ENCODE results near the gene ZC3H12A.

The ZC3H12A gene

DNA sequence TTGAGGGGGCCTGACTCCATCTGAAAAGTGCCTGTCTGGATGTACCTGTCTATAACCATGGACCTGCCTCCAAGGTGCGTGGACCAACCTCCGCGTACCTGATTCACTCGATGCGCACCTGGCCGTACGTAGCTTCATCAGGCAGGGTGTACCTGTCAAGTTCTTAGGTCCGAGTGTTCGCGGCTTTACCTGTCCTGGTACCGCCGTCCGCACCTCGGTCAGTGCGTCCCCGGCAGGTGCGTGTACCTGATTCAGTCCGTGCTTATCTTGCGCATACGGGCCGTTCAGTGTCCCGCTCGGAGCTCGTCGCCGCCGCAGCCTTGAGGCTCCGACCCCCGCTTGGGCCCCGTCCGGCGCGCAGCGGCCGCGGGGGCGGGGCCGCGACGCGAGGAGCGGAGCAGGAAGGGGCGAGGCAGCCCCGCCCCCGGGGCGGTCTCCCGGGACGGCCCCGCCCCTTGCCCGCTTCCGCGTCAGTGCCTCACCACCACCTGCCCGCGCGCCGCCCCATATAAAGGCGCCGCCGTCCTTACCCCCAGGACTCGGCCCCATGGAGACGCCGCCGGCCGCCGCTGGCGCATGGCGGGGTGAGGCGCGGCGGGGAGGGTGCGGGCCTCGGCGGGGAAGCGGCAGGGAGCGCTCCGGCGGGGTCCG, at the start of gene ZC3H12A:
ZC3H12A (plus strand) TSS at position 535 of the 651 bp plus-strand sequence. CDS start 917 bp downstream, outside the sequence.
- Histone ChIP-seq H3K4me2 (ENCODE audit: low read depth, low read length, poor library complexity, severe bottlenecking) (peak within 1 kb of the TSS; percentile 93), H3K36me3 (ENCODE audit: insufficient read depth, low read length) (no peaks in the 10 kb centered on the region), H2AFZ (ENCODE audit: low read length) (peak within 1 kb of the TSS; percentile 90), H4K20me1 (ENCODE audit: insufficient read depth, low read length, poor library complexity, severe bottlenecking) (peaks cover 36% of the 10 kb centered on the region), H3K4me1 (ENCODE audit: insufficient read depth, low read length, poor library complexity, severe bottlenecking) (peaks cover 70% of the 10 kb centered on the region), H3K79me2 (ENCODE audit: insufficient read depth, low read length) (peaks cover 66% of the 10 kb centered on the region), H3F3A (ENCODE audit: low read depth) (0 out of 2 replicates have a peak, but pooled peaks cover 3% of the 10 kb centered on the region), H3K9me3 (ENCODE audit: insufficient read depth, low read depth, low read length) (no peaks in the 10 kb centered on the region), H3K4me3 (ENCODE audit: low read length, poor library complexity, severe bottlenecking) (peak within 1 kb of the TSS; percentile 98), H3K9me2 (replicated peaks; ENCODE audit: low read depth, low read length) (no peaks in the 10 kb centered on the region), H3K9ac (ENCODE audit: low read depth, low read length, poor library complexity, severe bottlenecking) (peak within 1 kb of the TSS; percentile 90), H3K27me3 (ENCODE audit: insufficient read depth, low read length, poor library complexity, severe bottlenecking) (no peaks in the 10 kb centered on the region)
- TF ChIP-seq, protein P1, sequence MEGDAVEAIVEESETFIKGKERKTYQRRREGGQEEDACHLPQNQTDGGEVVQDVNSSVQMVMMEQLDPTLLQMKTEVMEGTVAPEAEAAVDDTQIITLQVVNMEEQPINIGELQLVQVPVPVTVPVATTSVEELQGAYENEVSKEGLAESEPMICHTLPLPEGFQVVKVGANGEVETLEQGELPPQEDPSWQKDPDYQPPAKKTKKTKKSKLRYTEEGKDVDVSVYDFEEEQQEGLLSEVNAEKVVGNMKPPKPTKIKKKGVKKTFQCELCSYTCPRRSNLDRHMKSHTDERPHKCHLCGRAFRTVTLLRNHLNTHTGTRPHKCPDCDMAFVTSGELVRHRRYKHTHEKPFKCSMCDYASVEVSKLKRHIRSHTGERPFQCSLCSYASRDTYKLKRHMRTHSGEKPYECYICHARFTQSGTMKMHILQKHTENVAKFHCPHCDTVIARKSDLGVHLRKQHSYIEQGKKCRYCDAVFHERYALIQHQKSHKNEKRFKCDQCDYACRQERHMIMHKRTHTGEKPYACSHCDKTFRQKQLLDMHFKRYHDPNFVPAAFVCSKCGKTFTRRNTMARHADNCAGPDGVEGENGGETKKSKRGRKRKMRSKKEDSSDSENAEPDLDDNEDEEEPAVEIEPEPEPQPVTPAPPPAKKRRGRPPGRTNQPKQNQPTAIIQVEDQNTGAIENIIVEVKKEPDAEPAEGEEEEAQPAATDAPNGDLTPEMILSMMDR (conservative IDR thresholded peaks at IDR 0.05; ENCODE audit: low read length): no peak
- TF ChIP-seq EZH2phosphoT487 (IDR thresholded peaks at IDR 0.05; ENCODE audit: borderline replicate concordance): no peak

DNA sequence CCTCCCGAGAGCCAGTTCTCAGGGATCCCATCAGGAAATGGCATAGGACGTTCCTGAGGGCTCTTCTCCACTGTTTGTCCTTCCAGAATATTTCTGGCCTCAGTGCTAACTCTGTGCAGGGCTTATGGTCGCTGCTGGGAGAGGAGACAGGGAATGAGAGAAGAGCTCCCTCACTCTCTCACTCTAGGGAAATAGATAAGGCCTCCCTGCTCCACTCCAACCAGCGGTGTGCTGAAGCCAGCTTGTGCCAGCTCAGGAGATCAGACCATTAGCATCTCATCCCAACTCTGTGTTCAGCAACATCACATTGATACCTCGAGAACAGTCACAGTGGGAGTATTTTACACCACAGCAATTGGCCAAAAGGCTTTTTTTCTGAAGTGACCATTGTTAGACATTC, 49.2 kb upstream of the ZC3H12A start:
- Histone ChIP-seq H3K4me2 (ENCODE audit: low read depth, low read length, poor library complexity, severe bottlenecking) (no peak overlapping the region), H3K4me1 (ENCODE audit: insufficient read depth, low read length, poor library complexity, severe bottlenecking) (no peaks in the 10 kb centered on the region), H3K79me2 (ENCODE audit: insufficient read depth, low read length) (no peaks in the 10 kb centered on the region), H3F3A (ENCODE audit: low read depth) (no peaks in the 10 kb centered on the region), H3K36me3 (ENCODE audit: insufficient read depth, low read length) (no peaks in the 10 kb centered on the region), H2AFZ (ENCODE audit: low read length) (no peak overlapping the region), H3K27me3 (ENCODE audit: insufficient read depth, low read length, poor library complexity, severe bottlenecking) (no peaks in the 10 kb centered on the region), H4K20me1 (ENCODE audit: insufficient read depth, low read length, poor library complexity, severe bottlenecking) (no peaks in the 10 kb centered on the region), H3K4me3 (ENCODE audit: low read length, poor library complexity, severe bottlenecking) (no peak overlapping the region), H3K9me2 (replicated peaks; ENCODE audit: low read depth, low read length) (no peaks in the 10 kb centered on the region), H3K9ac (ENCODE audit: low read depth, low read length, poor library complexity, severe bottlenecking) (no peak overlapping the region), H3K9me3 (ENCODE audit: insufficient read depth, low read depth, low read length) (no peaks in the 10 kb centered on the region)
- TF ChIP-seq, protein P1 (conservative IDR thresholded peaks at IDR 0.05; ENCODE audit: low read length): no peak
- no peak for TF ChIP-seq EZH2phosphoT487 (IDR thresholded peaks at IDR 0.05; ENCODE audit: borderline replicate concordance)

DNA sequence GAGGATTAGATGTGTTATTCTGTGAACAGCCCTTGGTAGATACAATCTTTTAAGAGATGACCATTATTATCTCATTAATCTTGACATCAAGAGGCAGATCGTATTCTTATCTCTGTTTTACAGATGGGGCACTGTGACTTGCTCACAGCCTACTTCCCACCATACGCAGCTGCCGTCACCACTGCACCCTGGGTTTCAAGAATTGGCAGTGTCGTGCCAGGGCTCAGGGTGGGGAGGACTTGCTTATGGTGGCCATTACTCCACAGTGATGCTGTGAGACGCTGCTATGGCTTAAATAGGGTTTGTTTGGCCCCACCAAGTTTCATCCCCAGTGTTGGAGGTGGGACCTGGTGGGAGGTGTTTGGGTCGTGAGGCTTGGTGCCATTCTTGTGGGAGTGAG, 45.4 kb upstream of the ZC3H12A start:
- no peaks in the 10 kb centered on the region for H3K36me3 ChIP-seq (ENCODE audit: insufficient read depth, low read length)
- no peaks in the 10 kb centered on the region for H3K4me1 ChIP-seq (ENCODE audit: insufficient read depth, low read length, poor library complexity, severe bottlenecking)
- no peak overlapping the region for H3K4me2 ChIP-seq (ENCODE audit: low read depth, low read length, poor library complexity, severe bottlenecking)
- no peaks in the 10 kb centered on the region for H3K27me3 ChIP-seq (ENCODE audit: insufficient read depth, low read length, poor library complexity, severe bottlenecking)
- no peak overlapping the region for H3K4me3 ChIP-seq (ENCODE audit: low read length, poor library complexity, severe bottlenecking)
- TF ChIP-seq, protein P1 (conservative IDR thresholded peaks at IDR 0.05; ENCODE audit: low read length): no peak
- no peak for TF ChIP-seq EZH2phosphoT487 (IDR thresholded peaks at IDR 0.05; ENCODE audit: borderline replicate concordance)
- H3K9me2 ChIP-seq (replicated peaks; ENCODE audit: low read depth, low read length): no peaks in the 10 kb centered on the region
- no peak overlapping the region for H3K9ac ChIP-seq (ENCODE audit: low read depth, low read length, poor library complexity, severe bottlenecking)
- no peaks in the 10 kb centered on the region for H3K79me2 ChIP-seq (ENCODE audit: insufficient read depth, low read length)
- no peaks in the 10 kb centered on the region for H3F3A ChIP-seq (ENCODE audit: low read depth)
- H4K20me1 ChIP-seq (ENCODE audit: insufficient read depth, low read length, poor library complexity, severe bottlenecking): no peaks in the 10 kb centered on the region
- H2AFZ ChIP-seq (ENCODE audit: low read length): no peak overlapping the region
- no peaks in the 10 kb centered on the region for H3K9me3 ChIP-seq (ENCODE audit: insufficient read depth, low read depth, low read length)
